Gastroesophageal sphincter (tissue), 3 donors: ENCODE results near the gene PBRM1.

ENCODE experiments used
- CTCF ChIP-seq, 4 experiments: fragments of 200-600 bp in 2 of 4; fragments of 450-650 bp in 2 of 4; sonication (generic) in 1 of 4; IDR thresholded peaks; one replicate each; pipeline ENCODE4 v1.5.1; 2017 to 2019; ENCODE audit warnings: antibody characterized with exemption in 4 of 4, mild to moderate bottlenecking in 2 of 4, moderate library complexity in 2 of 4
- EP300 ChIP-seq: sonication (generic); formaldehyde crosslinking; IDR thresholded peaks from one replicate; pipeline ENCODE4 v1.6.1; 2017; ENCODE audit warnings: antibody characterized with exemption, mild to moderate bottlenecking
- POLR2A ChIP-seq, 2 donors: fragments of 450-650 bp; IDR thresholded peaks; one replicate each; pipeline ENCODE4 v1.6.1; 2017; ENCODE audit warnings: antibody characterized with exemption in 2 of 2, mild to moderate bottlenecking in 2 of 2, moderate library complexity in 1 of 2
- POLR2AphosphoS5 ChIP-seq: sonication (generic); formaldehyde crosslinking; IDR thresholded peaks from one replicate; pipeline ENCODE4 v1.6.1; 2017; ENCODE audit warnings: antibody characterized with exemption

GRCh38 chr3:52694528-52695189 is 8.9 kb upstream of the PBRM1 start:
- TF ChIP-seq CTCF (IDR thresholded peaks at IDR 0.05) (no peak), POLR2AphosphoS5 (no peak), POLR2A (IDR thresholded peaks at IDR 0.05) (no peak), EP300 (no peak)
